Neural cell (in vitro differentiated cells): ENCODE data around the gene MRPL44.
A peak's percentile ranks its signal among the peaks of the same experiment; 100 is the strongest.

Experiments
- EP300 ChIP-seq: fragments of 450-650 bp; conservative IDR thresholded peaks from 2 replicates; pipeline ENCODE4 v1.6.1; 2014; ENCODE audit warnings: antibody characterized with exemption, mild to moderate bottlenecking, moderate library complexity; ENCODE audit not compliant: poor library complexity, severe bottlenecking
- EZH2 ChIP-seq: fragments of 200-600, 300-800 bp; shearing (Covaris generic), sonication (generic); IDR thresholded peaks from 2 replicates; pipeline ENCODE4 v1.6.1; 2014; ENCODE audit warnings: antibody characterized with exemption, low read length, borderline replicate concordance, mild to moderate bottlenecking; ENCODE audit not compliant: insufficient read depth, poor library complexity, severe bottlenecking
- POLR2AphosphoS5 ChIP-seq: IDR thresholded peaks from 2 replicates; pipeline ENCODE4 v1.6.1; 2012
- TAF1 ChIP-seq: IDR thresholded peaks from 2 replicates; pipeline ENCODE4 v1.6.1; 2012; ENCODE audit warnings: low read depth

GRCh38 chr2:223944166-223944702 lies 13.0 kb upstream of the MRPL44 start:
- TF ChIP-seq EP300, result no peak
- no peak for TF ChIP-seq TAF1
- peak; percentile 46 for TF ChIP-seq POLR2AphosphoS5
- no peak for TF ChIP-seq EZH2
